HG03103 (cell line): ENCODE results near the gene SELENOW.
"Not testable (repeated sequence)": the region's sequence is repeated elsewhere in the genome, so short reads cannot be mapped to it uniquely, and the experiment has no call there.

Experiments used
- ATAC-seq: cut with Tn5 transposase; IDR thresholded peaks from one replicate; pipeline ENCODE4 v1.9.1; 2021; ENCODE audit warnings: low read depth; ENCODE audit not compliant: unreplicated experiment

SELENOW gene

DNA sequence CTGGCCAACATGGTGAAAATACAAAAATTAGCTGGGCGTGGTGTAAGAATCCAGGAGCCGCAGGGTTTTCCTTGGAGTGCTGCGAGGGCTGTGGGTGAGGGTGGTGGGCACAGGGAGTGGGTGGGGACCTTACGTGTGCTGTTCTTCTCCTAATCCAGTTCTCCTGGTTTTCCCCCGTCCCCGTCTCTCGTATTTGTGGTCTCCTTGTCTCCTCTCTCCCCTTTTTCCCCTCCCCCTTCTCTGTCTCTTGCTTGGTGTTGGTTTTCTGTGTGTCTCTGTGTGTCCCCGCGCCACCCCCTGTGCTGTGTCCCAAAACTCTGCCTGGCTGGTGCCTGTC is 1.7 kb downstream of the SELENOW start:
- no peak for ATAC-seq

DNA sequence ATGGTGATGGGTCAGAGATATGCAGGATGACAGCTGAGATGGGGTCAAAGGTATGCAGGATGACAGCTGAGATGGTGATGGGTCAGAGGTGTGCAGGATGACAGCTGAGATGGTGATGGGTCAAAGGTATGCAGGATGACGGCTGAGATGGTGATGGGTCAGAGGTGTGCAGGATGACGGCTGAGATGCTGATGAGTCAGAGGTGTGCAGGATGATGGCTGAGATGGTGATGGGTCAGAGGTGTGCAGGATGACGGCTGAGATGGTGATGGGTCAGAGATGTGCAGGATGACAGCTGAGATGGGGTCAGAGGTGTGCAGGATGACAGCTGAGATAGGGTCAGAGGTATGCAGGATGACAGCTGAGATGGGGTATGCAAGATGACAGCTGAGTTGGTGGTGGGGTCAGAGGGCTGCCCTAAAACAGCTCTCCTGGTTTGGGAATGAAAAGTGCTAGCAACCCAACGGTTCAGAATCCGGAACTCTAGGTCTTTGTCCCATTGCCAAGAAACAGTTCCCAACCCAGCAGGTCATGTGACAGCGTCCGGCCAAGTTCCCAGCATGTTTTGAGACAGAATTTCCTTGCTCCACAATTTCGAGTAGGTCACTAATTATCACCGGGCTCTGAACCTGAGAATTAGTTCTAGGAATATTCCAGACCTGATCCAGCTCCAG is 3.2 kb downstream of the SELENOW start:
- ATAC-seq, result no peak

- no peak for ATAC-seq
Measured at GRCh38 chr19:47786566-47786965, 8.1 kb downstream of the SELENOW start.

GRCh38 chr19:47787307-47787706 is 8.8 kb downstream of the SELENOW start:
- not testable (repeated sequence) for ATAC-seq

- not testable (repeated sequence) for ATAC-seq
Measured at GRCh38 chr19:47789811-47790210, 11.3 kb downstream of the SELENOW start.

DNA sequence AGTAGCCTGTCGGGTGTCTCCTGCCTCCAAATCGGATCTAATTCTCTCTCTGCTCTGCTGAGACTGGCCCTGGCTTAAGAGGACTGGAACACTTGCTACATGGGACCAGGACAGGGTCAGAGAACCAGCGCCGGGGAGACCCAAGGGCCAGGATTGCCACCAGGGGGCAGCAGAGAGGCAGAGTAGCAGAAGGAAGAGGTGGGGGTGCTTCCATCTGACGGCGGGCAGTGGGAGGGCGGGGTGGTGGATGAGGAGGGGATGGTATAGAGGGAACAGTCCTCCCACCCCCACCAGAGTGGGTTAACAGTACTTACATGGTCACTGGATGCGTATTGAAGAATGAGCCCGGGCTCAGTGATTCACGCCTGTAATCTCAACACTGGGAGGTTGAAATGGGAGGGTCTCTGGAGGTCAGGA is 11.9 kb downstream of the SELENOW start:
- no peak for ATAC-seq

DNA sequence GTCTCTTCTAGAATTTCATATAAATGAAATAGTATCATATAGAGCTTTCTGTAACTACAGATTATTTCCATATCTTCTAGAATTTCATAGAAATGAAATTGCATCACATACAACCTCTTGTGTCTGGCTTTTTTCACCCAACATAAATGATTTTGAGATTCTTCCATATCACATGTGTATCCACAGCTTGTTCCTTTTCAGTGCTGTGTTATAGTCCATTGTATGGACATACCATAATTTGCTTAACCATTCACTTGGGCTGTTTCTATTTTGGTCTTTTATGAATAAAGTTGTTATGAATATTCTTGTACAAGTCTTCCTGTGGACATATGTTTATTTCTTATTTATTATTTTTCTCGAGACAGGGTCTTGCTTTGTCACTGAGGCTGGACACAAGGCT is 14.1 kb downstream of the SELENOW start:
- ATAC-seq, result no peak

- ATAC-seq, result no peak
Measured at GRCh38 chr19:47794526-47794925, 16.0 kb downstream of the SELENOW start.

DNA sequence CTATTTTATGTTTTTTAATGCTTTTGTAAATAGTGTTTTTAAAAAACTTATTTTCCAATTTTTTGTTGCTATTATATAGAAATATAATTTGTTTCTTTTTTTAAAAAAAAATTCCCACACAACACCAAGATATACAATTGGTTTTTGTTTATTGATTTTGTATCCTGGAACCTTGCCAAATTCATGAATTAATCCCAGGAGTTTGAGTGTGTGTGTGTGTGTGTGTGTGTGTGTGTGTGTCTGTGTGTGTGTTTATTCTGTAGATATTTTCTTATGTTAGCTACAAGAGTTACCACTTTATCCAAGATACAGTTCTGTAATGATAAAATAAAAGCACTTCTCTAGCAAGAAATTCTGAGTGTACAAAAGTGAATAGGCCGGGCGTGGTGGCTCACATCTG is 18.3 kb downstream of the SELENOW start:
- no peak for ATAC-seq

DNA sequence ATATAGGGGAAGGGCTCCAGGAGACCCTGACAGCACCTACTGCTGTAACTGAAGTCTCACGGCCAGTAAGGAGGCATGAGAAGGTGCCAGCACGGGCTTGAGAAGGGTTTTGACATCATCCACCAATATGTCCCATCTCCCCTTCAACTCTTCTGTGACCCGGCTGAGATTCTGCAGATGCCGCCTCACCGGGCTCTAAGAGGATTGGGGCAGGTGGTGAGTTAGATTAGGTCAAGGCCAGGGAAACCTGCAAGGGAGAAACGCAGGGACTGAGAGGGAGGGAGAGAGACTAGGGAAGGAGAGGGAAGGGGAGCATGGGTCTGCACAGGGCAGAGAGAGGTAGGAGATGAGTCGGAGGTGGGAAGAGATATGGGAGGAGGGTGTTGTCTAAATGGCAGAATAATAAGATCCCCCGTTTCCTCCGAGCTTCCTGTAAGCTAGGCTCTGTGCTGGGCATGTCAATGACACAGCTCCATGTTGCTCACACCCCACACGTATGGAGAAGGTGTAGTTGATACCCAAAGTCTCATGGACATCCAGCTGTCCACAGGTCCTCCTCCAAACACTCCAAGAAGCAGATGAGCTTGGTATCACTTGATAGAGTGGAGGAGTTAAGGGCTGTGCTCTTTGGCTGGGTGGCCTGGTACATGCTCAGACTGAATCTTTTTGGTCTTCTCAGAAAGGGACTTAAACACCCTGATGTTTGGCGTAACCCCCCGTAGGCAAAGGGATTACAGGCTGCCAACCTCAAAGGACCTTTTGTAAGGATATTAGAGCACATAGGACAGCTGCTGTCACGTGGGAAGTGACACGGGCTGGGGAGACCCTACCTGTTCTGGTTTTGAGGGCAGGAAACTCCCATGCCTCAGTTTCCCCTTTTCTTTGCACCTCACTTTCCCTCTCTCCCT is 19.7 kb downstream of the SELENOW start:
- ATAC-seq, result no peak

DNA sequence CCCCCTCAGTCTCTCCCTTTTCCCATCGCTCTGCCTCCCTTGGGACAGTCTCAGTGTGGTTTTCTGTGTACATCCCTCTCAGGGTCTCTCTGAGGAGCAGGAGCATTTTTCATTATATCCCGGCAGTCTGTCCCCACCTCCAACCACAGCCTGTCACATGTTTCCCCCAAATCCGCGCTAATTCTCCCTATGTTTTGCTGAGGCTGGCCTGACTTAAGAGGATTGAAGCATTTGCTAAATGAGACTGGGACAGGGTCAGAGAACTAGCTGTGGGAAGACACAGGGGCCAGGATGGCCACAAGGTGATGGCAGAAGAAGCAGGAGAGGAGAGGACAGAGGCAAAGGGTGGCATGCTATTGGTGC is 20.4 kb downstream of the SELENOW start:
- ATAC-seq, result no peak

DNA sequence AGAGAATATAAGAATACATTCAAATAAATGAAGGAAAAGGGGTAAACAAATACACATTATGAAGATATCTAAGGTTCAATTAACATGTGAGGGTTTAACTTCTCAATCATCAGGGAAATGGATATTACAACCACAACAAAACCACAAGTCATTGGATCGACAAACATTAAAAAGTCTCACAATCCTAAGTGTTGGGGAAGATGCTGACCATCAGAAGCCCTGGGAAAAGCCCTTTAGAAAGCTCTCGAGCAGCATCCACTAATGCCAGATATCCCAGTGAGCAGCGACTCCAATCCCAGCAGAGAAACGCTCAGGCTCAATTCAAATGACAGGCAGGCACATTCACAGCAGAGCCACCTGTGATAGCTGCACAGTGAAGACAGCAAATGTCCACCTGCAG is 22.8 kb downstream of the SELENOW start:
- no peak for ATAC-seq

DNA sequence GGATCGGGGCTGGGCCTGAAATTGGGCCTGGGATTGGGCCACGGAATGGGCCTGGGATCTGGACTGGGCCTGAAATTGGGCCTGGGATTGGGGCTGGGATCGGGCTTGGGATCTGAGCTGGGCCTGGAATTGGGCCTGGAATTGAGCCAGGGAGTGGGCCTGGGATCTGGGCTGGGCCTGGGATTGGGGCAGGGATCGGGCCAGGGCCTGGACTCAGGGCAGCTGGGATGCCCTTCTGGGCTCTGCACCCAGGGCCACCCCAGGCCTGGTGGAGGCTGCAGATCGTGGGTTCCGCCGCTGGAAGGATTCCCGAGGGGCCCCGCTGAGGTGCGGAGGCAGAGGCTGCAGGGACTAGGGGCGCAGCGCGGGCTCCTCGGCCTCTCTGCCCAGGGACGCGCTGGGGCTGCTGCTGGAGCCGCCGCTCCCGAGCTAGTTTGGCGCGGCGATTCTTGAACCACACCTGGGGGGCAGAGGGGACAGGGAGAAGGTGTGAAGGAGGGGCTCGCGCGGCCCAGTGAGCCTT is 24.1 kb downstream of the SELENOW start:
- no peak for ATAC-seq

GRCh38 chr19:47803148-47803547 is 24.6 kb downstream of the SELENOW start:
- ATAC-seq, result not testable (repeated sequence)

- ATAC-seq, result not testable (repeated sequence)
Measured at GRCh38 chr19:47803671-47804070, 25.2 kb downstream of the SELENOW start.

DNA sequence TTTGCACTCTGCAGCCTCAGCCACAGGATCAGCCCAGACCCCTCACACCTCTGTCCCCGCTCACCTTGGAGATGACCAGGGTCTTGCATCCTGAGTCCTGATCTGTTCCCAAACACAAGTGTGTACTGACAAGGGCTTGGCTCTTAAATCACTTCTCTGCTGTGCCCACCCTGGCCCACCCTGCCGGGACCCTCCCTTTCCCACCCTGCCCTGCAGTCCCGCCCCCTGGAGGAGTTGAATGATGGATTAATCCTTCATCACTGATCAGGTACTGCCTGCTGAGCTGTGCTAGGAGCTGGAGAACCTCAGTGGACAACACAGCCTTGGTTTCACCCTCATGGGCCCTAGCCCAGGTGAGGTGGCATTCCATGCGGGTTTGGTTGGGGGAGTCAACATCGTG is 25.9 kb downstream of the SELENOW start, which contains the start of gene TPRX1:
TPRX1 (minus strand) TSS at position 101 of the 400 bp plus-strand sequence; CDS start at position 89, 12 bp downstream.
- ATAC-seq, result not testable (repeated sequence)

DNA sequence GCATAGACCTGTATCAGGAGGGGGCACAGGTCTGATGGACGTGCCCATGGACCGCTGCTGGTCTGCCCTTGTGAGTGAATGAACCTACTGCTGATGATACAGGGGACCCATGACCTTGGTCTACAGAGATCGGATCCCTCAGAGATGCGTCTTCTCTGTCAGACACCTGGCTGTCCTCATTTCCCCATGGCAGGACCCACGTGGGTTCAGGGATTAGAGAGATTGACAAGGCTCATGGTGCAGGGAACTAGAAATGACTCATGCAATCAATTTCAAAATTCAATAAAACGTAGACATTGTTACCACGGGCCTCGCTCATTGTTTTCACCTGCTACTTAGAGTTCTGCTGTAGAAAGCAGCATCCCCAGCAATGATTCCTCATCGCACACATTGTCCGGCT is 26.8 kb downstream of the SELENOW start:
- ATAC-seq, result no peak

GRCh38 chr19:47806435-47806834 is 27.9 kb downstream of the SELENOW start:
- ATAC-seq, result no peak

GRCh38 chr19:47813304-47813994 is 34.9 kb downstream of the SELENOW start:
- no peak for ATAC-seq

- ATAC-seq, result no peak
Measured at GRCh38 chr19:47813995-47814328, 35.5 kb downstream of the SELENOW start.

DNA sequence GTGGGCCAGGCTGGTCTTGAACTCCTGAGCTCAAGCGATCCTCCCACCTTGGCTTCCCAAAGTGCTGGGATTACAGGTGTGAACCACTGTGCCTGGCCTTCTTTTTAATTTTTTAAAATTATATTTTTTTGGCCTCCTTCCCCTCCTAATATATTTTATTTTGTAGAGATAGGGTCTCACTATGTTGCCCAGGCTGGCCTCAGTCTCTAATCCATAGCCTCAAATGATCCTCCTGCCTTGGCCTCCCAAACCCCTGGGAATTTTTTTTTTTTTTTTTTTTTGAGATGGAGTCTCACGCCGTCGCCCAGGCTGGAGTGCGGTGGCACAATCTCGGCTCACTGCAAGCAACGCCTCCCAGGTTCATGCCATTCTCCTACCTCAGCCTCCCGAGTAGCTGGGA is 37.8 kb downstream of the SELENOW start:
- ATAC-seq, result not testable (repeated sequence)
